ENCODE results near the gene ZNF783. TPM values are rescaled to one million over a fixed set of nuclear protein-coding genes. Genes with fewer than 3 reads are reported as not detected.
"Not testable (repeated sequence)": the region's sequence is repeated elsewhere in the genome, so short reads cannot be mapped to it uniquely, and the experiment has no call there.

Gene ZNF783
- 10 to 100 TPM; 28.4 to 32.4 TPM for total RNA-seq

DNA sequence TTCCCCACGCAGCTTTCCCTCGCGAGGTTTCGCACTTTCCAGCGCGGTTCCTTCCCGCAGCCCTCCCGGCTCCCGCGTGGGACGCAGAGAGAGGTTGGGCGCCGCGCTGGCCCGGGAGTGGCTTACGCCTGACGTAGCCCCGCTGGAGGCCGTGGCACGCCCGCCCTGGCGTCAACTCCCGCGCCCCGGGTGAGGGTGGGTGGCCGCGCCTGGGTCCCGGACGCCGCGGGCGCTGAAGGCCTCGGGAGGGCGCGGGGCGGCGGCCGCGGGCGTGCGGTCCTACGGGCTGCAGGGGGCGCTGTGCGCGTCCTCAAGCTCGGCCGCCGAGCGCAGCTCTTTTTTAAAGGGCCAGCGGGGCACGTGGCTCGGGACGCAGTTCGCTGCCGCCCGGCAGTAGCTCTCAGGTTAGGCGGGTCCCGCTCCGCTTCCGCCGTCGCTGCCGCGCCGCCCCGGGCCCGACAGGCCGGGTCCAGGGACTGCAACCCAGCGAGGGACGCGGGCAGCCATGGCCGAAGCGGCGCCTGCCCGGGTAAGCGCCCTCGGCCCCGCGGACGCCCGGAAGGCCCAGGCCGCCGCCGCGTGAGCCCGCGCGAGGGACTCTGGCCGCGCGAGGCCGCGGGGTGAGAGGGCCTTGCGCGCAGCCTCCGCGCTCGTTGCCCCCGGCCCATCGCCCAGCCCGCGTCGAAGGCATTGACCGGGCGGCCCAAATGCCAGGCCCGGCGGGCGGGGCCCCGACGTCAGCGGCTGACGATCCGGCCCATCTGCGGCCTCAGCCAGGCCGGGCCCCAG lies at the start of gene ZNF783:
Gene ZNF783 (plus strand): TSS at position 368 of the 789 bp plus-strand sequence. CDS start 138 bp downstream, at position 506.
- ATAC-seq (replicated peaks in 1 of 2) (peak; percentile 85 to 91), DNase-seq (peak; percentile 90)
- H3K9me3 Mint-ChIP-seq = no peaks in the 10 kb centered on the region
- peak within 1 kb of the TSS; percentile 86 to 93 for H3K4me3 Mint-ChIP-seq
- peaks cover 42% of the 10 kb centered on the region for H3K4me1 Mint-ChIP-seq (ENCODE audit: low read depth)
- H3K27ac Mint-ChIP-seq = peak within 1 kb of the TSS; percentile 89
- no peaks in the 10 kb centered on the region for H3K27me3 Mint-ChIP-seq (ENCODE audit: low read depth)
- peaks cover 0 to 17% of the 10 kb centered on the region in 2 donors for H3K36me3 Mint-ChIP-seq (ENCODE audit: insufficient read depth in 2 of 2)

- H3K27me3 Mint-ChIP-seq (ENCODE audit: low read depth) = no peaks in the 10 kb centered on the region
- peaks cover 13% of the 10 kb centered on the region for H3K4me1 Mint-ChIP-seq (ENCODE audit: low read depth)
- no peak for DNase-seq
- H3K36me3 Mint-ChIP-seq (ENCODE audit: insufficient read depth in 2 of 2) = peaks cover 31 to 34% of the 10 kb centered on the region in 2 donors
- peaks cover 0 to 1% of the 10 kb centered on the region in 2 donors for H3K9me3 Mint-ChIP-seq
- peak overlapping the region in 1 of 2 donors; percentile 51 for H3K4me3 Mint-ChIP-seq
- no peak for ATAC-seq (replicated peaks in 1 of 2)
- H3K27ac Mint-ChIP-seq = peak overlapping the region; percentile 70
Observed at GRCh38 chr7:149214020-149214720, 47.8 kb upstream of the ZNF783 start.

GRCh38 chr7:149216402-149216801 lies 45.6 kb upstream of the ZNF783 start:
- Mint-ChIP-seq H3K4me3 (no peak overlapping the region), H3K9me3 (no peaks in the 10 kb centered on the region), H3K4me1 (ENCODE audit: low read depth) (no peaks in the 10 kb centered on the region), H3K36me3 (ENCODE audit: insufficient read depth in 2 of 2) (peaks cover 30 to 32% of the 10 kb centered on the region in 2 donors), H3K27me3 (ENCODE audit: low read depth) (no peaks in the 10 kb centered on the region), H3K27ac (peak overlapping the region; percentile 4)
- no peak for DNase-seq
- ATAC-seq (replicated peaks in 1 of 2) = no peak

- H3K27ac Mint-ChIP-seq = peak overlapping the region; percentile 55
- no peak overlapping the region for H3K4me3 Mint-ChIP-seq
- DNase-seq (no peak), ATAC-seq (replicated peaks in 1 of 2) (no peak)
- H3K27me3 Mint-ChIP-seq (ENCODE audit: low read depth) = no peaks in the 10 kb centered on the region
- peaks cover 29 to 36% of the 10 kb centered on the region in 2 donors for H3K36me3 Mint-ChIP-seq (ENCODE audit: insufficient read depth in 2 of 2)
- no peaks in the 10 kb centered on the region for H3K4me1 Mint-ChIP-seq (ENCODE audit: low read depth)
- no peaks in the 10 kb centered on the region for H3K9me3 Mint-ChIP-seq
Observed at GRCh38 chr7:149217570-149217969, 44.4 kb upstream of the ZNF783 start.

DNA sequence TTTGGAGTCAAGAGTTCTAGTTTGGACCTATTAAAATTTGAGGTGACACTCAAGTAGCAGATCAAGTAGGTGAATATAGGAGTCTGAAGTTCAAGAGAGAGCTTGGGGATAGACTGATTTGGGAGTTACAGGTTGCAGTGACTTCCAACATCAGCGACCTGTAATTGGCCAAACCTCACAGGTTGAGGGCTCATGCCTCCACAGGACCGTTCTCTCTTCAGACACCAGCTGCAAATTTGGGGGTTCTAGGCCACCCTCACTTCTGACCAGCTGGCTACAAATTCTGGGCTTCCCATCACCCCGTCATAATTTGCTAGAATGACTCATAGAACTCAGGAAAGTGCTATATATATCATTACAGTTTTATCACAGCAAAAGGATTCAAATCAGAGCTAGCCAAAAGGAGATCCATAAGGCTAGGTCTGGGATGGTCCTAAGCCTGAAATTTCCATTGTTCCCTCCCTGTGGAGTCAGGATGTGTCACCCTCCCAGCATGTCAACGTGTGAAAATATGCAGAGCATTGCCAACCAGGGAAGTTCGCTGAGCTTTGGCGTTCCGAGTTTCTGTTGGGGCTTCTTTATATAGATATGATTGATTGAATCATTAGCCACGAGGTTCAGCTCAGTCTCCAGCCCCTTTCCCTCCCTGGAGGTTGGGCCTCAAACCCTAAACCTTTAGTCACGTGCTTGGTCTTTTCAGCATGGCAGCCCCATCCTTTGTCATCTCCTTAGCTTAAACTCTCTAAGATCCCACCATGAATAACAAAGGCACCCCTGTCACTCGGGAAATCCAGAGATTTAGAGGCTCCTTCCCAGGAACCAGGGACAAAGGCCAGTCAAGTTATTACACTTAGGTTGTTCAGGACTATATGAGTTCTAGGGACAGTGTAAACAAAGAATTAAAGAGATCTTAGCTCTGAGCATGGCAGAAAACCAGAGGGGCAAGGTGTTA lies 43.3 kb upstream of the ZNF783 start:
- no peaks in the 10 kb centered on the region for H3K4me1 Mint-ChIP-seq (ENCODE audit: low read depth)
- H3K4me3 Mint-ChIP-seq = no peak overlapping the region
- H3K27ac Mint-ChIP-seq = peak overlapping the region; percentile 55
- ATAC-seq (replicated peaks in 1 of 2) = no peak
- no peak for DNase-seq
- H3K27me3 Mint-ChIP-seq (ENCODE audit: low read depth) = no peaks in the 10 kb centered on the region
- peaks cover 26 to 37% of the 10 kb centered on the region in 2 donors for H3K36me3 Mint-ChIP-seq (ENCODE audit: insufficient read depth in 2 of 2)
- H3K9me3 Mint-ChIP-seq = no peaks in the 10 kb centered on the region

DNA sequence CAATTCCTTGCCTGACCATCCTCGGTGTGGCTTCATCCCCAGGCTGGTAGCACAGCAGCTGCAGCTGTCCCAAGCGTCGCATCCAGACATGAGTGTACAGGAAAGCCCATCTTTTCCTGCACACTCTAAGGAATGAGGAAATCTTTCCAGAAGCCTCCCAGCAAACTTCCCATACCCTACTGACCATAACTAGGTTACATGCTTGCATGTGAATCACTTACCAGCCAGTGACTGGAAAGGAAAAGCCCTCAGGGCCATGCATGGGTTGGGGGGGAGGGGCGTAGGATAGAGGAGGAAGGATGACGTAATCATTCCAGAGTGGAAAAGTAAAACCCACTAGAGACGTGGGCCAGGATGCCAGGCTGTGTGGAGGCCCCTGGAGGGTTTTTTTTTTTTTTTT lies 41.5 kb upstream of the ZNF783 start:
- Mint-ChIP-seq H3K36me3 (ENCODE audit: insufficient read depth in 2 of 2) (peaks cover 23 to 38% of the 10 kb centered on the region in 2 donors), H3K27ac (no peak overlapping the region), H3K4me3 (no peak overlapping the region), H3K9me3 (no peaks in the 10 kb centered on the region), H3K4me1 (ENCODE audit: low read depth) (no peaks in the 10 kb centered on the region), H3K27me3 (ENCODE audit: low read depth) (no peaks in the 10 kb centered on the region)
- ATAC-seq (replicated peaks in 1 of 2) (no peak), DNase-seq (no peak)

- Mint-ChIP-seq H3K27me3 (ENCODE audit: low read depth) (no peaks in the 10 kb centered on the region), H3K4me1 (ENCODE audit: low read depth) (no peaks in the 10 kb centered on the region), H3K9me3 (no peaks in the 10 kb centered on the region), H3K36me3 (ENCODE audit: insufficient read depth in 2 of 2) (peaks cover 12 to 30% of the 10 kb centered on the region in 2 donors), H3K27ac (no peak overlapping the region), H3K4me3 (no peak overlapping the region)
- DNase-seq (no peak), ATAC-seq (replicated peaks in 1 of 2) (no peak)
Observed at GRCh38 chr7:149223176-149223575, 38.8 kb upstream of the ZNF783 start.

- H3K4me3 Mint-ChIP-seq = no peak overlapping the region
- ATAC-seq (replicated peaks in 1 of 2) (no peak), DNase-seq (no peak)
- peaks cover under 1% of the 10 kb centered on the region for H3K4me1 Mint-ChIP-seq (ENCODE audit: low read depth)
- H3K27ac Mint-ChIP-seq = no peak overlapping the region
- no peaks in the 10 kb centered on the region for H3K27me3 Mint-ChIP-seq (ENCODE audit: low read depth)
- peaks cover 11 to 30% of the 10 kb centered on the region in 2 donors for H3K36me3 Mint-ChIP-seq (ENCODE audit: insufficient read depth in 2 of 2)
- H3K9me3 Mint-ChIP-seq = no peaks in the 10 kb centered on the region
Observed at GRCh38 chr7:149223761-149224160, 38.2 kb upstream of the ZNF783 start.

DNA sequence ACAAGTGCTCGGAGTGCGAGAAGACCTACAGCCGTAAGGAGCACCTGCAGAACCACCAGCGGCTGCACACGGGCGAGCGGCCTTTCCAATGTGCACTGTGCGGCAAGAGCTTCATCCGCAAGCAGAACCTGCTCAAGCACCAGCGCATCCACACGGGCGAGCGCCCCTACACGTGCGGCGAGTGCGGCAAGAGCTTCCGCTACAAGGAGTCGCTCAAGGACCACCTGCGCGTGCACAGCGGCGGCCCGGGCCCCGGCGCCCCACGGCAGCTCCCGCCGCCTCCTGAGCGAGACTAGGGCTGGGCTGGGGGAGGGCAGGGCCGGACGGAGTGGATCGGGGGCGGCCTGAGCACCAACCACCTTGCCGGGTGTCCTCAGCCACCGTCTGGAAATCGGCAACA lies 37.6 kb upstream of the ZNF783 start:
- Mint-ChIP-seq H3K27ac (no peak overlapping the region), H3K9me3 (no peaks in the 10 kb centered on the region), H3K36me3 (ENCODE audit: insufficient read depth in 2 of 2) (peaks cover 8 to 26% of the 10 kb centered on the region in 2 donors), H3K4me3 (no peak overlapping the region), H3K4me1 (ENCODE audit: low read depth) (peaks cover 7% of the 10 kb centered on the region), H3K27me3 (ENCODE audit: low read depth) (no peaks in the 10 kb centered on the region)
- no peak for DNase-seq
- no peak for ATAC-seq (replicated peaks in 1 of 2)

DNA sequence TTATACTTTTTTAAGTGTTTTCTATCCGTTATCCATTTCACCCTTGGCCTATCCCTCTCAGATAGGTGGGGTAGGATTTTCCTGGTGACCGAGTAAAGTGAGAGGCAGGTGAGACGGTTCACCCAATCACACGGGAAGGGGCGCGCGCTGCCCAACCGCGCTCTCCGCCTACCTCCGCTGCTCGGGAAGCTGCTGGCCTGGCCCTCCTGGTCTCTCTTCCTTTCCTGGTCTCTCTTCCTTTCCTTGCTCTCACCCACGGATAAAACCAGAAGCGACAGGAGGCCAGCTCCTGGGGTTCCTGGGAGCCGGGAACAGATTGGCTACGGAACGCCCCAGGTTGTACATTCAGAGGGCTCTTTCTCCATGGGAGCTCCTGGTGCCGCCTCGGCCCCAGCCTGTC lies 36.9 kb upstream of the ZNF783 start:
- peaks cover 10% of the 10 kb centered on the region for H3K4me1 Mint-ChIP-seq (ENCODE audit: low read depth)
- no peak overlapping the region for H3K4me3 Mint-ChIP-seq
- H3K27me3 Mint-ChIP-seq (ENCODE audit: low read depth) = no peaks in the 10 kb centered on the region
- H3K9me3 Mint-ChIP-seq = no peaks in the 10 kb centered on the region
- DNase-seq (no peak), ATAC-seq (replicated peaks in 1 of 2) (no peak)
- H3K36me3 Mint-ChIP-seq (ENCODE audit: insufficient read depth in 2 of 2) = peaks cover 5 to 21% of the 10 kb centered on the region in 2 donors
- H3K27ac Mint-ChIP-seq = no peak overlapping the region

DNA sequence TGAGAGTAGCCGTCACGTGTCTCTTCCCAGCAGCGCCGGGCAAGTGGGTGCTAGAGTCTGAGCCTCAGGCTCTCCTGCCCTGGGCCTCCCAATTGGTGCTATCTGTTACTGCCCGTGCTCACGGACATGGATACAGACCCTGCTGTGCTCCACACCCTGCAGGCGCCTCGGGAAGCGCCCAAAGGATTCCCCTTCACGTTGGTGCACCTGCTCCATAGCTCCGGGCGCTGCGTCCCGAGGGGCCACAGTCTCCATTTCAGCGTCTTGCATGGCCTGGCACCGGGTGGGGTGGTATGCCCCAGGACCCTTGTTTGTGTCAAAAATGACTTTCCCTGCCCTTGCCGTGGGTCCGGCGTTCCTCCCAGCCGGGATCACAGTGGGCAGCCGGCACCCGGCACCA lies 36.3 kb upstream of the ZNF783 start:
- ATAC-seq (replicated peaks in 1 of 2) (no peak), DNase-seq (no peak)
- H3K36me3 Mint-ChIP-seq (ENCODE audit: insufficient read depth in 2 of 2) = peaks cover 5 to 21% of the 10 kb centered on the region in 2 donors
- no peaks in the 10 kb centered on the region for H3K27me3 Mint-ChIP-seq (ENCODE audit: low read depth)
- peaks cover 10% of the 10 kb centered on the region for H3K4me1 Mint-ChIP-seq (ENCODE audit: low read depth)
- H3K9me3 Mint-ChIP-seq = no peaks in the 10 kb centered on the region
- H3K4me3 Mint-ChIP-seq = no peak overlapping the region
- H3K27ac Mint-ChIP-seq = no peak overlapping the region

DNA sequence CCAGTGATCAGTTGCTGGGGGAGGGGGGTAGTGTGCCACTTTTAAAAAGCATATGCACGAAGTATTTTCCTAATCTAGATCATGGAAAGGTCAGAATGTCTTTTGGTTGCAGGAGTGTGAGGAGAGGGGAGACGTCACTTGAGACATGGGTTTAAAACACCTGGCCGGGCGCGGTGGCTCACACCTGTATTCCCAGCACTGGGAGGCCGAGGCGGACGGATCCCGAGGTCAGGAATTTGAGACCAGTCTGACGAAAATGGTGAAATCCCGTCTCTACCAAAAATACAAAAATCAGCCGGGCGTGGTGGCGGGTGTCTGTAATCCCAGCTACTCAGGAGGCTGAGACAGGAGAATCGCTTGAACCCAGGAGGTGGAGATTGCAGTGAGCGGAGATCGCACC lies 35.6 kb upstream of the ZNF783 start:
- not testable (repeated sequence) for H3K27ac Mint-ChIP-seq; H3K27me3 Mint-ChIP-seq (ENCODE audit: low read depth); H3K4me1 Mint-ChIP-seq (ENCODE audit: low read depth); H3K9me3 Mint-ChIP-seq; H3K4me3 Mint-ChIP-seq; DNase-seq; ATAC-seq (replicated peaks in 1 of 2)
- H3K36me3 Mint-ChIP-seq (ENCODE audit: insufficient read depth in 2 of 2) = peaks cover 5 to 16% of the 10 kb centered on the region in 2 donors

Measured in activated T-cell treated with anti-CD3 and anti-CD28 coated beads, Interleukin-2, amount 50 U/mL, for 72 hours (primary cell).